Measurements from ENCODE around the gene ERO1A.

DNA sequence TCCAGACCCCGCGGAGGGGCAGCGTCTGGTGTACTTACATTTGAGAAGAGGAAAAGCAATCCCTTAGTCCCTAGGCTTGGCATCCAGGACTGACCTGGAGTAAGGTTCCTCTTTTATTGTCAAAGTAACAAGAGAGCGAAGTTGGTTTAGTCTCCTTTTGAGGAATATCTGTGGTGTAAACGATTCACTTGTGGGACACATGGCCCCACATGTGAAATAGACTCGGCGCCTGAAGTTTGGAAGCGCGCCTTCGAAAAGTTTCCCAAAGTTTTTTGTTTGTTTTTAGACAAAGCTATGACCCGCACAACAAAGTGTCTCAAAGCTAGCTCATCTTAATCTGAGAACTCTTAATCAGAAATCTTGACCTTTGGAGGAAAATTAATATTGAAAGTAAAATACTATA is 35.4 kb upstream of the ERO1A start:
- TF ChIP-seq, protein P1, sequence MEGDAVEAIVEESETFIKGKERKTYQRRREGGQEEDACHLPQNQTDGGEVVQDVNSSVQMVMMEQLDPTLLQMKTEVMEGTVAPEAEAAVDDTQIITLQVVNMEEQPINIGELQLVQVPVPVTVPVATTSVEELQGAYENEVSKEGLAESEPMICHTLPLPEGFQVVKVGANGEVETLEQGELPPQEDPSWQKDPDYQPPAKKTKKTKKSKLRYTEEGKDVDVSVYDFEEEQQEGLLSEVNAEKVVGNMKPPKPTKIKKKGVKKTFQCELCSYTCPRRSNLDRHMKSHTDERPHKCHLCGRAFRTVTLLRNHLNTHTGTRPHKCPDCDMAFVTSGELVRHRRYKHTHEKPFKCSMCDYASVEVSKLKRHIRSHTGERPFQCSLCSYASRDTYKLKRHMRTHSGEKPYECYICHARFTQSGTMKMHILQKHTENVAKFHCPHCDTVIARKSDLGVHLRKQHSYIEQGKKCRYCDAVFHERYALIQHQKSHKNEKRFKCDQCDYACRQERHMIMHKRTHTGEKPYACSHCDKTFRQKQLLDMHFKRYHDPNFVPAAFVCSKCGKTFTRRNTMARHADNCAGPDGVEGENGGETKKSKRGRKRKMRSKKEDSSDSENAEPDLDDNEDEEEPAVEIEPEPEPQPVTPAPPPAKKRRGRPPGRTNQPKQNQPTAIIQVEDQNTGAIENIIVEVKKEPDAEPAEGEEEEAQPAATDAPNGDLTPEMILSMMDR (tag by site-specific recombination; IDR thresholded peaks at IDR 0.05), result no peak
- TF ChIP-seq SALL2 (tag by site-specific recombination; IDR thresholded peaks at IDR 0.05; ENCODE audit: borderline replicate concordance) (no peak), ZNF747 (tag by site-specific recombination; IDR thresholded peaks at IDR 0.05) (no peak), ZNF274 (IDR thresholded peaks at IDR 0.05; ENCODE audit: low read length) (no peak), ZNF274 (tag by site-specific recombination; IDR thresholded peaks at IDR 0.05; ENCODE audit: borderline replicate concordance) (no peak), ZNF610 (tag by site-specific recombination; IDR thresholded peaks at IDR 0.05; ENCODE audit: borderline replicate concordance) (no peak), SETDB1 (IDR thresholded peaks at IDR 0.05; ENCODE audit: insufficient read length, low read length) (no peak)
- TF ChIP-seq, protein P2, sequence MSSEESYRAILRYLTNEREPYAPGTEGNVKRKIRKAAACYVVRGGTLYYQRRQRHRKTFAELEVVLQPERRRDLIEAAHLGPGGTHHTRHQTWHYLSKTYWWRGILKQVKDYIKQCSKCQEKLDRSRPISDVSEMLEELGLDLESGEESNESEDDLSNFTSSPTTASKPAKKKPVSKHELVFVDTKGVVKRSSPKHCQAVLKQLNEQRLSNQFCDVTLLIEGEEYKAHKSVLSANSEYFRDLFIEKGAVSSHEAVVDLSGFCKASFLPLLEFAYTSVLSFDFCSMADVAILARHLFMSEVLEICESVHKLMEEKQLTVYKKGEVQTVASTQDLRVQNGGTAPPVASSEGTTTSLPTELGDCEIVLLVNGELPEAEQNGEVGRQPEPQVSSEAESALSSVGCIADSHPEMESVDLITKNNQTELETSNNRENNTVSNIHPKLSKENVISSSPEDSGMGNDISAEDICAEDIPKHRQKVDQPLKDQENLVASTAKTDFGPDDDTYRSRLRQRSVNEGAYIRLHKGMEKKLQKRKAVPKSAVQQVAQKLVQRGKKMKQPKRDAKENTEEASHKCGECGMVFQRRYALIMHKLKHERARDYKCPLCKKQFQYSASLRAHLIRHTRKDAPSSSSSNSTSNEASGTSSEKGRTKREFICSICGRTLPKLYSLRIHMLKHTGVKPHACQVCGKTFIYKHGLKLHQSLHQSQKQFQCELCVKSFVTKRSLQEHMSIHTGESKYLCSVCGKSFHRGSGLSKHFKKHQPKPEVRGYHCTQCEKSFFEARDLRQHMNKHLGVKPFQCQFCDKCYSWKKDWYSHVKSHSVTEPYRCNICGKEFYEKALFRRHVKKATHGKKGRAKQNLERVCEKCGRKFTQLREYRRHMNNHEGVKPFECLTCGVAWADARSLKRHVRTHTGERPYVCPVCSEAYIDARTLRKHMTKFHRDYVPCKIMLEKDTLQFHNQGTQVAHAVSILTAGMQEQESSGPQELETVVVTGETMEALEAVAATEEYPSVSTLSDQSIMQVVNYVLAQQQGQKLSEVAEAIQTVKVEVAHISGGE (tag by site-specific recombination; conservative IDR thresholded peaks at IDR 0.05; ENCODE audit: low read depth), result no peak

Data from HEK293 (cell line).